GM19193 (cell line): ENCODE data around the gene RNF223.

Experiments
- POLR2A ChIP-seq: IDR thresholded peaks from 4 replicates; pipeline ENCODE4 v1.6.1; 2011; ENCODE audit not compliant: insufficient read depth, insufficient read length; ENCODE audit errors: extremely low read depth

RNF223 gene

DNA sequence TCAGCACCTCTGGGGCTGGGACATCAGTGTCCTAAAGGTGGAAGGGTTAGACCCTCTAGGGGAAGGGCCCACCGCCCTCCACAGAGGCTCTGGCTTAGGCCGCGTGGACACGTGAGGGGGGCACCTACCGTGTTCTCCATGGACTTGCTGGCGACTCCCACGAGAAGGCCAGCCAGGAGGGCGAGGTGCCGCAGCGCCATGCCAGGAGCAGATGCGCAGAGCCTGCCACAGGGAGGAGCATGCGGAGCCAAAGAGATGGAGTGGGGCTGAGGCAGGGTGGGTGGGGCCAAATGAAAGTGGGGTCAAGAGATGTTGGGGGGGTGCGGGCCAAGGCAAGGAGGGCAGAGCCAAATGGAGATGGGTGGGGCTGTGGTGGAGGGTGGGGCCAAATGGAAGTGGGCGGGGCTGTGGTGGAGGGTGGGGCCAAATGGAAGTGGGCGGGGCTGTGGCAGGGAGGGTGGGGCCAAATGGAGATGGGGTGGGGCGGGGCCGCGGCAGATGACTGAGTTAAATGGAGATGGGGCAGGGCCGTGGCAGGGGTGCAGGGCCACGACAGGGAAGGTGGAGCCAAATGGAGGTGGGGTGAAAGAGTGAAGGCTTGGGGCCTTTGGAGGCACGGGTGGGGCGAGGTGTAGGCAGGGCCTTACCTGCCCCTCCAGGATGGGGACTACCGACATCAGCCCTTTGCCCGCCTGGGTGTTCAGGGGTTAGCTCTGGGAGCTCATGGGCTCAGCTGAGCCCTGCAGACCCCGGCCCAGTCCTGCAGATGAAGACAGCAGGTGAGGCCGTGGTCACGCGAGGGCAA lies 17.4 kb upstream of the RNF223 start:
- no peak for TF ChIP-seq POLR2A

DNA sequence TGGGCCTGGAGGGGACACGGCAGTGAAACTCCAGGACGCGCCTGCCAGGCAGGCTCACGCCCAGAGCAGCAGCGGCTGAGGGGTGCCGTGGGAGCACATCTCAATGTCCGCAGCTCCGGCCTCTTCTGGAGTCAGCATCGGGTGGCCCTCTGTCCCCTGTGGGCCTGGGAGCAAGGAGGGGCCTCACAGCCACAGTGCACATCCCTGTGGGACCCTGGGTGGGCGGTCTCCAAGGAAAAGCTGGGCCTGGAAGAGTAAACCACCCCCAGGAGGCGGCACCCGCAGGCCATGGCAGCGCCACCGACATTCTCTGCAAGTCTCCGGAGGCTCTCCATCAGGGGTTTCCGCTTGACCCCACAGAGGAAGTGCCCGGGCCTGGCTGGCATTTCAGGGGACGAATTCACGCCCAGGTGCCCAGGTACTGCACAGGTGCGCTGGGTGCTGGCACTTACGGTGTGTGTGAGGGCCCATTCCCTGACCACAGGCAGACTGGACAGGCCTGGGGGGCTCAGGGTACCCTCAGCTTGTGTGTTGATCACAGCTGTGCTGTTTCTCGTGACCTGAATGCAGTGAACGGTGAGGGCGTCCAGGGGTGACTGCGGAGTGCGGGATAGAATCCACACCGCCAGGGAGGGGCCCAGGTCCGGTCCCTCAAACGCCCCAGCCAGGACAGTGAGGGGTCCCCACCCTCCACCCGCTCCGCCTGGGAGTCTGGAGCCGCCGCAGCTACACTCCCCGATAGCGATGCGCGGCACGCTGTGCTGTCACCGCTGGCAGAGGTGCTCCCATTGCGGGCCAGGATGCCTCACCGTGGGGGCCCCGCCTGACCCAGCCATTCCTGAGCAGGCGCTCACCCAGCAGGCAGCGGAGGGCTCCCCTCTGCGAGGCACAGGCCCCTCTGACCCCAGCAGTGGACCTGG lies 16.6 kb upstream of the RNF223 start:
- no peak for TF ChIP-seq POLR2A

DNA sequence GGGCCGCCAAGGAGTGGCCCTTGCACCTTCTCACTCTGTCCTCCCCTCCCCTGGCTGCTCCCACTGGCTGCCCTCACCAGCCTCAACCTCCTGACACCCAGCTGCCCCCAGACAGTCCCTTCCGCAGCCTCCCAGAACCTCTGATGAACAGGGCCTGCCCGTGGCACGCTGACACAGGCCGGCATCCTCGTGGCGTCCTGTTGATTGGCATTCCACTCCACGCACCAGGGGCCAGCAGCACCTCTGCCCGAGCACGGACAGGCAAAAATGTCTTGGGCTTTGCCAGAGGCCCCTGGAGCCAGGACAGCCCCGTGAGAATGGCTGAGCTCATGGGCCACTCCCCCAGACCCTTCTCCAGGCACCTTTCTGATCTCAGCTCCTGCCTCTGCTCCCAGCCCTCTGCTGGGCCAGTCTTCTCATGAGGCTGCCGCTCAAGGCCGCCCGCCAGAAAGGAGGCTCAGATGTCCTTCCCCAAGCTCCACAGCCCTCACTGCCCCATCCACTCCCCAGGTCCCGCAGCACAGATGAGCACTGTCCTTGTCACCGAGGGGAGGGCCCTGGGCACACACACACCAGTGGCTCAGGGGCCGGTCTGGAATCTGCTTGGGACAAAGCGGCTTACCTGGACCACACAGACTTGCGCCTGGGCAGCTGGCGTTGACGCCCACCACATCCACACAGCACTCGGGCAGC lies 15.8 kb upstream of the RNF223 start:
- TF ChIP-seq POLR2A = no peak

DNA sequence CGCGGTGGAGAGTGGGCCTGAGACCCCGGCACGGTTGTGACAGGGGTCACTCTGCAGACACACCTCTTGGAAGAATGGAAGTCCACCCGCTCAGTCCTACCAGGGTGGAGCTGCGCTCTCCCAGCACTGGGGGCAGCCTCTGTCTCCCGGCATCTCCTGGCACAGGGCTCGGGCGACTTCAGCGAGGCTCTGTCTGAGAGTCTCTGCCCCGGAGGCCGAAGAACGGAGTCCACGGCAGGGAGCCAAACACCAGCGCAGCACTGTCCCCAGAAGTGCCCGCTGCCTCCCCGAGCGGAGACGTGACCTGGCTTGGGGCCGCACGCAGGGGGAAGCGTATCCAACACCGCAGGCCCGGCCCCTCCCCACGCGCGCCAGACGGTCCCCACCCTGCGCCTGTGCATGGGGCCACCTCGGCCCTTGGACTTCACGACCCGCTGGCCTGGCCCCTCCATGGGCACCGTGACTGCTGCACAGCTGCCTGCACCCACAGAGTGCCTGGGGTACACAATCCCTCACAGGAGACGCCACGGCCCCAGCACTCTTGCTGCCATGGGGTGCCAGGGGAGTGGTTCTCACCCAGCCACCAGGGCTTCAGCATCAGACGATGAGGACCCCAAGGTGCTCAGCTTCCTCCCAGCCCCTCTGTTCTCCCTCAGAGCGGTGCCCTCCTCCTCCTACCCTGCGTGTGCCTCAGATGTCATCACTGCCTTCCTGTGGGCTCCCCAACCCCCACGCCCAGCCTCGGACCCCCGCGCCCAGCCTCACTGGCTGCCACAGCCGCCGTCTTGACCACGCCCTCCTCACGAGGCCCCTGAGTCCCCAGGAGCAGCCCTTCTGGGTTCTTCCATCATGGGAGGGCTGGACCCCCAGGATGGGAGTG lies 14.9 kb upstream of the RNF223 start:
- TF ChIP-seq POLR2A = no peak

DNA sequence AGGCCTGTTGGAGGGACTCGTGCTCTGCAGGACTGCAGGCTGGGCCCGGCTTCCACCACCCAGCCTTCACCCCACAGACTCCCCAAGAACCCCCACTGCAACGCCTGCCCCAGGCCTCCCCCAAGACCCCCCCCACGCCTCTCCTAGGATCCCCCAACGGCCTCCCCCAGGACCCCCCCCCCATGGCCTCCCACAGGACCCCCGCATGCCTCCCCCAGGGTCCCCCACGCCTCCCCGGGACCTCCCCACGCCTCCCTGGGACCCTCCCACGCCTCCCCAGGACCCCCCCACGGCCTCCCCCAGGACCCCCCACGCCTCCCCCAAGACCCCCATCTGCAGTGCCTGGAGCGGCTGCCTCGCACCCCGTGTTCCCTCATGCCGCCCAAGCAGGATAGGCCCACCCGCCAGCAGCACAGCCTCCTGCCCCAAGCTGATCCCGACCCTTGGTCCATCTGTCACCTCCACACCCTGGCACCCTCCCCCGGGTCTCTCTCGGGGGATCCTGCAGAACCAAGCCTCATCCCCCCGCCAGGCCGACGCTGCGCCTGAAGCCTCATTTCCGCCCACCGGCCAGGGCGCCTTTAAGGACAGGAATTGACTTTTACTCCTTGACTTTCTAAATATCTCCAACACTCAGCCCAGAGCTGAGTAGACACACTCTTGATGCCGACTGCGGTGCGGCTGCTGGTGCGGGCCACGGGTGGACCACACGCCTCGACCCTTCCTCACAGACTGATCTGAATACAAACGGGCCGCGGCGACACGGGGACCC lies 14.1 kb upstream of the RNF223 start:
- no peak for TF ChIP-seq POLR2A

DNA sequence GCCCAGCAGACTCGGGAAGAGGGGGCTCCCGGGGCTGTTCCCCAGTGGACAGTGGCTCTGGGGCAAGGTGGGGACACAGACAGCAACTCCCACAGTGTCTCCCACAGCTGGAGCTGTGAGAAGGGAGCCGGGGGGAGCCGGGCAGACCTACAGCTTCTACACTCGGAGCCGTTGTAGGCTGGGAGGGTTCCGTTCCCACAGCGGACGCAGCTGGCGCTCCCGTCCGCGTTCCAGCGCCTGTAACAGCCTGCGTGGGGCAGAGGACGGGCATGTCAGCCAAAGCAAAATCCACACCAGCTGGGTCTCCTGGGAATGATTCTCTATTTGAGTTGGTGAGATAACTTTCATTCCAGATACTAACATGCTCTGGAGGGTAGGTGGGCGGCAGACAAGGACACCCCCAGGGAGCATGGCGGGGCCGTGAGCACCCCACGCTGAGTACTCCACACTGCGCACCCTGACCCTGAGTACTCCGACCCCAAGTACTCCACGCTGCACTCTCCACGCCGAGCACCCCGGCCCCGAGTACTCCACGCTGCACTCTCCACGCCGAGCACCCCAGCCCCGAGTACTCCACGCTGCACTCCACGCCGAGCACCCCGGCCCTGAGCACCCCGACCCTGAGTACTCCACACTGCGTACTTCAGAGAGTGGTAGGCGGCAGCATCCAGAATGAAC lies 13.4 kb upstream of the RNF223 start:
- TF ChIP-seq POLR2A = no peak

DNA sequence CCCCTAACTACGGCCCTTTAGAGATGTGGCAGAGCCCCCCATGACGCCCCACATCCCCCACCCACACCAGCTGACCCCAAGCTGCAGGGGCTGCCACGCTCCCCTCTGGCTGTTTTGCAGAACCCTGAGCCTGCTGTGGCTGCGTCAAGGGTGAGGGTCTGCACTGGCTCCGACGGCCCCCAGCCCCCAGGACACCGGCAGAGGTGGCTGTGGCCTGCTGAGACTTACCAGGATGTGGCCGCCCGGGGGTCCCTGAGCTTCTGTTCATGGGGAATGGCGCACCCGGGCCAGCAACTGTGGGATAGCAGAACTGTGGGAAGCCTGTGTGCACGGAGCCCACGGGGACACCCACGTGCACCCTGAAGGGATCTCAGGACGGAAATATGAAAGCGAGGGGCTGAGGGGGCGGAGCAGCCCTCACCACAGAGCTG lies 12.8 kb upstream of the RNF223 start:
- TF ChIP-seq POLR2A = no peak

DNA sequence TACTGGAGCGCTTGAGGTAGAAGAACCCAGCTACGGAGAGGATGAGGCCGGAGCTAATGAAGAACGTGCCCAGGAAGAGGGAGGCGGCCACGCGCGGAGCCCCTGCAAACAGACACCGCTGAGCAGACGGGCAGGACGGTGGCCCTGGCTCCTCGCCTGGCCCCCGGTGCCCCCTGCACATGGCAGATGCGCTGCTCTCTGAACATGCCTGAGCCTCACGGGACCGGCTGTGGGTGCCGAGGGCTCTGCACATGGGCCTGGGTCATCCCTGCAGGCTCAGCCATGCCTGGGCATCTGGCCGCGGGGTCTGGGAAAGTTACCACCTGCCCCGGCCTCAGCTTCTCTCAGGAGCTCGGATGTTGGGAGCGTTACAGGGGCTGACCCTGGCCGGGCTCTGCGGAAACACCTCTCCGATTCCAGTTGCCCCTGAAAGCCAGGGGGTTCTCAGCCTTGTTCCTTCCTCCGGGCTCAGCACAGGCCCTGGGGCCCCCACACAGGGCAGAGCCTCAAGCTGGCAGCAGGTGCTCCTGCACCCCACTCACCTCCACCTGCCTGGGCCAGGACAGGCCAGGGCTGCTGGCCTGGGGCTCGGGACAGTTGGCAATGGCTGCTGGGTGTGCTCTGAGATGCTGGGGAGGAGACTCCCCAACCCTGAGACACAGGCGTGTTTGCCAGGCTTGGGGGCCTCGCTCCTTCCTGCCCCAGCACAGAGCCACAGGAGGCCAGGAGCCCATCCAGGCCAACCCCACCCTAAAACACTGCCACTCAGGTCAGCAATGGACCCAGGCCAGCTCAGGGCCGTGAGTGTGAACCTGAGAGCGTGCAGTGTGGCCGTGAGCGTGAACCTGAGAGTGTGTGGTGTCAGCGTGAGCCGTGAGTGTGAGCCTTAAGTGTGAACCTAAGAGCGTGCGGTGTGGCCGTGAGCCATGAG lies 12.1 kb upstream of the RNF223 start:
- TF ChIP-seq POLR2A = no peak

DNA sequence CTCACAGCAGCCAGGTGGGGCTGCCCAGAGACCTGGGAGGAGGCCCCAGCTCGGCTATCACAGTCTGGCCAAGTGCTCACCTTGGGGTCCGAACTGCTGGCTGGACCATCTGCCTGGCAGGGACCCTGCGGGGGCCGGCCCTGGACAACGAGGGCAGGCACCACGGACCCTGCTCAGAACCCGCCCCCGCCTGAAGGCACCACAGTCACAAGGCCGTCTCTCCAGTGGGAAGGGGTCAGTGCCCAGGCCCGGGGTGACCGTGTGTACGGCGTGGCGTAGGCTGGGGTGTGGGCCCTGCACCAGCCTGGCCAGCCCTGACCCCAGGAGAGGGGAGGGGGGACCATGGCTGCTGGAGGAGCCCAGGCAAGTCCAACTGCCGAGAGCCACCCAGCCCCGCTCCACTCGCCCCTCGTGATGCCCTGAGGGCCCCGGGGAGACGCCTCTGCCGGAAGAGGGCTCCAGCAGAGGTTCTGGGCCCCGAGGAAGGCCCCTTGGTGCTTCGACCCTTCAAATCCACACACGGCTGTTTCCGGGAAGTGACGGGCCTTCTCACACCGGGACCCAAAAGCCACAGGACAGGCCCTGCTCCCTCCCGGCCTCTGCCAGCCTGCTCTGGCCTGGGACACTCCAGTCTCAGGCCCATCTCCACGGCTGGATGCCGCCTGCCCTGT lies 11.2 kb upstream of the RNF223 start:
- no peak for TF ChIP-seq POLR2A

DNA sequence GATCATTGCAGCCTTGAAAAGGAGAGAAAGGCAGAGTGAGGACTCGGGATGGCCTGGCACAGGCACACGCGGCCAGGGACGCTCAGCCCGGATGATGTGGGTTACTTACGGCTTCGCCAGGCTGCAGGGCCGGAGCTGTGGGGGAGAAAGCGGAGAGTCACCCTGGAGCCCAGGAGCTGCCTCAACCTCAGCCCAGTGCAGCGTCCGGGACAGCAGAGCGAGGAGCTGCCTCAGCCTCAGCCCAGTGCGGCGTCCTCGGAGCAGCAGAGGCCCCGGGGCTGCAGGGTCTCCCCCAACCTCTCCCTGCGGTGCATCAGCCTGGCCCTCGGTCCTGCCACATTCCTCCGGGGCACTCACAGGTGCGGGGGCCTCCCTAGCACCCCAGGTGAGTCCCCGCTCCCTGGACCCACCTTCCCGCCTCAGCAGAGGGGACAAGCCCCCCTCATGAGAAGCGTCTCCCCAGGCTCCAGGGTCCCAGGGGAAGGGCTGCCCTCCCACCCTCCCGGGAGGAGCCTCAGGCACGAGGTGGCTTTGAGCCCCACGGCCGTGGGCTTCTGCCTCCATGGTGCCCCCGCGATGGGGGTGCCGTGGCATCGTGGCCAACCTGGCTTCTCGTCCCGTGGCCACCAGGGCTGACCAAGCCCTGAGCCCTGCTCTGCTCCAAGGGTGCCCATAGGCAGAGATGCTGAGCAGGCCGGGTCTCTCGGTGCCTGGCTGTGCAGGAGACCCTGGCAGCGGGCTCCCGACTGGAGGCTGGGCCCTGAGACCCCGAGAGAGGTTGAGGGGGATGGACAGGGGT lies 10.5 kb upstream of the RNF223 start:
- no peak for TF ChIP-seq POLR2A
